HEK293 (cell line): ENCODE results near the gene UVSSA.

Source experiments
- CTCF ChIA-PET: fragments of 350-600 bp; formaldehyde crosslinking; extraction: SDS; loops from one replicate; lab custom pipeline; 2021; ENCODE audit warnings: antibody characterized with exemption; lab: Yijun Ruan, JAX
- POLR2A ChIA-PET: fragments of 300-600 bp; formaldehyde crosslinking; extraction: SDS; loops from one replicate; lab custom pipeline; 2020; ENCODE audit warnings: antibody characterized with exemption, inconsistent platforms; lab: Yijun Ruan, JAX
- H3K27ac ChIP-seq: fragments of 200-500 bp; sonication (Bioruptor generic); 2 replicates; pipeline ENCODE4 v1.5.1; 2014; ENCODE audit warnings: low read depth, low read length, control low read depth, inconsistent platforms; ENCODE audit errors: extremely low read depth
- H3K36me3 ChIP-seq, 2 experiments: fragments of 200-500 bp in 1 of 2; sonication (Bioruptor generic) in 1 of 2; 1 replicate in 1 of 2; 2 replicates in 1 of 2; pipeline ENCODE4 v1.5.1; 2014 to 2017; ENCODE audit warnings: inconsistent platforms in 2 of 2, low read length in 2 of 2; ENCODE audit not compliant: control insufficient read depth in 2 of 2, insufficient read depth in 1 of 2
- H3K4me1 ChIP-seq: fragments of 200-500 bp; sonication (Bioruptor generic); 2 replicates; pipeline ENCODE4 v1.5.1; 2014; ENCODE audit warnings: mild to moderate bottlenecking, low read length, inconsistent platforms; ENCODE audit not compliant: control insufficient read depth, insufficient read depth
- H3K4me3 ChIP-seq: 2 replicates; pipeline ENCODE4 v1.5.1; 2011; ENCODE audit warnings: low read depth, mild to moderate bottlenecking, control low read depth, low read length, moderate library complexity
- H3K9me3 ChIP-seq: fragments of 200-500 bp; sonication (Bioruptor generic); 2 replicates; pipeline ENCODE4 v1.5.1; 2014; ENCODE audit warnings: low read depth, low read length, inconsistent platforms; ENCODE audit not compliant: control insufficient read depth, insufficient read depth
- AEBP2 ChIP-seq: fragments of 450-650 bp; formaldehyde crosslinking; IDR thresholded peaks from 2 replicates; pipeline ENCODE4 v1.5.1; 2016; ENCODE audit warnings: missing biosample characterization, missing genetic modification characterization, borderline replicate concordance
- CTCF ChIP-seq: fragments of 450-650 bp; formaldehyde crosslinking; IDR thresholded peaks from 2 replicates; pipeline ENCODE4 v1.5.1; 2016; ENCODE audit warnings: missing biosample characterization, missing genetic modification characterization
- EGR2 ChIP-seq: fragments of 450-650 bp; formaldehyde crosslinking; IDR thresholded peaks from 2 replicates; pipeline ENCODE4 v1.5.1; 2016; ENCODE audit warnings: low read depth, missing biosample characterization, missing genetic modification characterization
- GLI2 ChIP-seq: fragments of 450-650 bp; formaldehyde crosslinking; IDR thresholded peaks from 2 replicates; pipeline ENCODE4; 2017; ENCODE audit warnings: missing biosample characterization, missing genetic modification characterization, low read depth, borderline replicate concordance
- KLF16 ChIP-seq: fragments of 450-650 bp; formaldehyde crosslinking; IDR thresholded peaks from 2 replicates; pipeline ENCODE4 v1.5.1; 2017; ENCODE audit warnings: missing biosample characterization, missing genetic modification characterization
- KLF9 ChIP-seq: fragments of 450-650 bp; formaldehyde crosslinking; IDR thresholded peaks from 2 replicates; pipeline ENCODE4 v1.5.1; 2016; ENCODE audit warnings: missing biosample characterization, missing genetic modification characterization, low read depth
- ZBTB6 ChIP-seq: fragments of 450-650 bp; formaldehyde crosslinking; IDR thresholded peaks from 2 replicates; pipeline ENCODE4 v1.5.1; 2017; ENCODE audit warnings: missing biosample characterization, missing genetic modification characterization
- ZBTB8A ChIP-seq: fragments of 450-650 bp; formaldehyde crosslinking; IDR thresholded peaks from 2 replicates; pipeline ENCODE4 v1.5.1; 2016; ENCODE audit warnings: missing biosample characterization, missing genetic modification characterization
- ZFHX2 ChIP-seq: fragments of 450-650 bp; formaldehyde crosslinking; conservative IDR thresholded peaks from 2 replicates; pipeline ENCODE4 v1.5.1; 2016; ENCODE audit warnings: missing biosample characterization, missing genetic modification characterization
- ZFP69B ChIP-seq: fragments of 450-650 bp; formaldehyde crosslinking; IDR thresholded peaks from 2 replicates; pipeline ENCODE4 v1.5.1; 2016; ENCODE audit warnings: missing biosample characterization, missing genetic modification characterization
- ZNF138 ChIP-seq: fragments of 450-650 bp; formaldehyde crosslinking; IDR thresholded peaks from 2 replicates; pipeline ENCODE4 v1.5.1; 2016; ENCODE audit warnings: missing biosample characterization, missing genetic modification characterization, borderline replicate concordance
- ZNF140 ChIP-seq: fragments of 450-650 bp; formaldehyde crosslinking; IDR thresholded peaks from 2 replicates; pipeline ENCODE4 v1.5.1; 2016; ENCODE audit warnings: missing biosample characterization, missing genetic modification characterization
- ZNF175 ChIP-seq: fragments of 450-650 bp; formaldehyde crosslinking; IDR thresholded peaks from 2 replicates; pipeline ENCODE4 v1.5.1; 2016; ENCODE audit warnings: missing biosample characterization, missing genetic modification characterization
- ZNF2 ChIP-seq: fragments of 450-650 bp; formaldehyde crosslinking; IDR thresholded peaks from 2 replicates; pipeline ENCODE4 v1.5.1; 2016; ENCODE audit warnings: missing biosample characterization, missing genetic modification characterization
- ZNF202 ChIP-seq: fragments of 450-650 bp; formaldehyde crosslinking; IDR thresholded peaks from 2 replicates; pipeline ENCODE4 v1.5.1; 2016; ENCODE audit warnings: missing biosample characterization, missing genetic modification characterization, borderline replicate concordance
- ZNF280C ChIP-seq: fragments of 450-650 bp; formaldehyde crosslinking; IDR thresholded peaks from 2 replicates; pipeline ENCODE4 v1.5.1; 2016; ENCODE audit warnings: missing biosample characterization, missing genetic modification characterization
- ZNF391 ChIP-seq: fragments of 450-650 bp; formaldehyde crosslinking; IDR thresholded peaks from 2 replicates; pipeline ENCODE4 v1.5.1; 2016; ENCODE audit warnings: low read depth, missing biosample characterization, missing genetic modification characterization, borderline replicate concordance
- ZNF394 ChIP-seq: fragments of 450-650 bp; formaldehyde crosslinking; IDR thresholded peaks from 2 replicates; pipeline ENCODE4 v1.5.1; 2016; ENCODE audit warnings: missing biosample characterization, missing genetic modification characterization, mild to moderate bottlenecking, moderate library complexity, borderline replicate concordance
- ZNF510 ChIP-seq: fragments of 450-650 bp; formaldehyde crosslinking; IDR thresholded peaks from 2 replicates; pipeline ENCODE4 v1.5.1; 2018; ENCODE audit warnings: mild to moderate bottlenecking, missing genetic modification characterization, missing biosample characterization; ENCODE audit not compliant: insufficient replicate concordance
- ZNF555 ChIP-seq: fragments of 450-650 bp; formaldehyde crosslinking; conservative IDR thresholded peaks from 2 replicates; pipeline ENCODE4 v1.5.1; 2017; ENCODE audit warnings: missing biosample characterization, mild to moderate bottlenecking, missing genetic modification characterization, inconsistent platforms
- ZNF660 ChIP-seq: fragments of 450-650 bp; IDR thresholded peaks from 2 replicates; pipeline ENCODE4 v1.5.1; 2018; ENCODE audit warnings: missing biosample characterization, mild to moderate bottlenecking, missing genetic modification characterization
- ZNF701 ChIP-seq: fragments of 450-650 bp; formaldehyde crosslinking; IDR thresholded peaks from 2 replicates; pipeline ENCODE4 v1.5.1; 2016; ENCODE audit warnings: missing biosample characterization, missing genetic modification characterization
- ZSCAN30 ChIP-seq: fragments of 450-650 bp; IDR thresholded peaks from 2 replicates; pipeline ENCODE4 v1.5.1; 2018; ENCODE audit warnings: missing biosample characterization, mild to moderate bottlenecking, missing genetic modification characterization, moderate library complexity

The UVSSA gene

GRCh38 chr4:1310796-1311631, 36.0 kb upstream of the UVSSA start:
- POLR2A ChIA-PET = interaction anchor here (1.5 kb wide), 1 partner anchor 22 kb away, joined by 4 read pairs; the partner anchor contains the start of gene MAEA
- Histone ChIP-seq H3K27ac (no peak overlapping the region), H3K4me3 (no peak overlapping the region), H3K36me3 (peaks cover 5 to 42% of the 10 kb centered on the region in 2 experiments; a peak in 2 of 3 replicates)
- no peak for TF ChIP-seq CTCF (tag by site-specific recombination)
- TF ChIP-seq ZNF394 (tag by site-specific recombination) = no peak
- TF ChIP-seq EGR2 = no peak
- TF ChIP-seq KLF9 (tag by site-specific recombination) = no peak
- TF ChIP-seq, all 188 proteins: peak for 0
- Histone ChIP-seq H3K4me1 (no peaks in the 10 kb centered on the region), H3K9me3 (no peaks in the 10 kb centered on the region)
- CTCF ChIA-PET = no interaction called here

GRCh38 chr4:1312821-1313640, 34.0 kb upstream of the UVSSA start:
- H3K36me3 ChIP-seq = peaks cover 5 to 57% of the 10 kb centered on the region in 2 experiments; a peak in 2 of 3 replicates

GRCh38 chr4:1315306-1315705, 31.7 kb upstream of the UVSSA start:
- Histone ChIP-seq H3K36me3 (peaks cover 5 to 73% of the 10 kb centered on the region in 2 experiments; a peak in 2 of 3 replicates), H3K9me3 (no peaks in the 10 kb centered on the region), H3K27ac (no peak overlapping the region), H3K4me3 (no peak overlapping the region), H3K4me1 (no peaks in the 10 kb centered on the region)
- ChIA-PET POLR2A (no interaction called here), CTCF (no interaction called here)
- no peak for TF ChIP-seq KLF16 (tag by site-specific recombination)
- no peak for TF ChIP-seq ZBTB6 (tag by site-specific recombination)
- TF ChIP-seq ZNF510 (tag by site-specific recombination) = no peak
- TF ChIP-seq ZNF175 (tag by site-specific recombination) = no peak
- TF ChIP-seq ZNF280C (tag by site-specific recombination) = no peak
- no peak for TF ChIP-seq AEBP2 (tag by site-specific recombination)
- TF ChIP-seq ZNF701 (tag by site-specific recombination) = no peak
- no peak for TF ChIP-seq ZNF138
- no peak for TF ChIP-seq ZNF202 (tag by site-specific recombination)
- no peak for TF ChIP-seq ZNF2
- no peak for TF ChIP-seq ZNF555 (tag by site-specific recombination)
- TF ChIP-seq ZNF391 (tag by site-specific recombination) = no peak
- no peak for TF ChIP-seq ZFP69B (tag by site-specific recombination)
- no peak for TF ChIP-seq ZSCAN30 (tag by site-specific recombination)
- no peak for TF ChIP-seq ZNF140 (tag by site-specific recombination)
- no peak for TF ChIP-seq ZNF660 (tag by site-specific recombination)
- no peak for TF ChIP-seq ZFHX2 (tag by site-specific recombination)

More at GRCh38 chr4:1312821-1313640, 34.0 kb upstream of the UVSSA start:
- Histone ChIP-seq H3K4me3 (no peak overlapping the region), H3K27ac (no peak overlapping the region), H3K4me1 (no peaks in the 10 kb centered on the region), H3K9me3 (no peaks in the 10 kb centered on the region)
- POLR2A ChIA-PET = no interaction called here
- no peak for TF ChIP-seq ZNF2
- no peak for TF ChIP-seq GLI2 (tag by site-specific recombination)
- no peak for TF ChIP-seq ZBTB8A
- CTCF ChIA-PET = no interaction called here
